NCI-H1694 (cell line): ENCODE data around the gene C2orf72.
"Not testable (repeated sequence)": the region's sequence is repeated elsewhere in the genome, so short reads cannot be mapped to it uniquely, and the experiment has no call there.

Source experiments
- DNase-seq: peaks from one replicate; lab custom pipeline; 2025; lab: John Stamatoyannopoulos, UW

The C2orf72 gene

DNA sequence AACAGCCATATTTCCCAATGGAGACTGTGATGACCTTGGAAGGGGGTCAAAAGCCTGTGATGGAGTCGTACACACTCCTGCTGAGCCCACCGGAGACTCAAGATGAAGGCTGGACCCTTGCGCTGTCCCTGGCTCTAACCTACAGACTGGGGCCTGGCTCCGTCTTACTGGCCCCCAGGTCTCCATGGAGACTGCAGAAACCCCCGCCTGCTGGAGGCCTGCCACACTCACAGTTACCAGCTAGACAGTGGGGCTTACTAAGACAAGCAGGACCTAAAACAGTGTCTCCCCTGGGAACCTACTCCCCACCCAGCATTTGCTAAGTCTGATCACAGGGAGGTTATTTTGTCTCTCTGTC, 9.6 kb downstream of the C2orf72 start:
- no peak for DNase-seq

DNA sequence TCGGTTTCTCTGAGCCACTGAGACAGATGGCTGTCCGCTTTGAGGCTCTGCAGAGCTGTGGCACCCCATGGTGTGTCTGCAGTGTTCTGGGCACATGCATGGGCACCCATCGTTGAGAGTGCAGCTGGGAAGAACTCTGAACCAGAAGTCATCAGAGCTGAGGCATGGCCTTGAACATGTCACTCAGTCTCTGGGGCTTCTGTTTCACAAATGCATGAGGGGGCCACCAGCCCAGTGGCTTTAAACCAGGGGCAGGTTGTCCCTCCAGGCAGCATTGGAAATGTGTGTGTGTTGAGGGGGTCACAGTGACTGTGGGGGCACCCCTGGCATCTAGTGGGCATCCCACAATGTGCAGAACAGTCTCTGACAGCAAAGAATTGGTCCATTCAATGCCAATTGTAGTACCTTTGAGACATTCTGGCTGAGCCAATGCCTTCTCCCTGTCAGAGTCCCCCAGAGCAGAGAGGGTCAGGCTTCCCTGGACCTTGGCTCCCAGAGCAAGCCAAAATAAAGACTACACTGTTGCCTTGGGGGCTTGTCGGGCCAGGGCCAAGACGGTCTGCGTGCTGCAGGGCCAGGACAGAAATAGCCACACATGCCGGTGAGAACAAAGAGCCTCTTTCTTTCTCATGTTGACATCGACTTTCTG, 10.1 kb downstream of the C2orf72 start:
- no peak for DNase-seq

DNA sequence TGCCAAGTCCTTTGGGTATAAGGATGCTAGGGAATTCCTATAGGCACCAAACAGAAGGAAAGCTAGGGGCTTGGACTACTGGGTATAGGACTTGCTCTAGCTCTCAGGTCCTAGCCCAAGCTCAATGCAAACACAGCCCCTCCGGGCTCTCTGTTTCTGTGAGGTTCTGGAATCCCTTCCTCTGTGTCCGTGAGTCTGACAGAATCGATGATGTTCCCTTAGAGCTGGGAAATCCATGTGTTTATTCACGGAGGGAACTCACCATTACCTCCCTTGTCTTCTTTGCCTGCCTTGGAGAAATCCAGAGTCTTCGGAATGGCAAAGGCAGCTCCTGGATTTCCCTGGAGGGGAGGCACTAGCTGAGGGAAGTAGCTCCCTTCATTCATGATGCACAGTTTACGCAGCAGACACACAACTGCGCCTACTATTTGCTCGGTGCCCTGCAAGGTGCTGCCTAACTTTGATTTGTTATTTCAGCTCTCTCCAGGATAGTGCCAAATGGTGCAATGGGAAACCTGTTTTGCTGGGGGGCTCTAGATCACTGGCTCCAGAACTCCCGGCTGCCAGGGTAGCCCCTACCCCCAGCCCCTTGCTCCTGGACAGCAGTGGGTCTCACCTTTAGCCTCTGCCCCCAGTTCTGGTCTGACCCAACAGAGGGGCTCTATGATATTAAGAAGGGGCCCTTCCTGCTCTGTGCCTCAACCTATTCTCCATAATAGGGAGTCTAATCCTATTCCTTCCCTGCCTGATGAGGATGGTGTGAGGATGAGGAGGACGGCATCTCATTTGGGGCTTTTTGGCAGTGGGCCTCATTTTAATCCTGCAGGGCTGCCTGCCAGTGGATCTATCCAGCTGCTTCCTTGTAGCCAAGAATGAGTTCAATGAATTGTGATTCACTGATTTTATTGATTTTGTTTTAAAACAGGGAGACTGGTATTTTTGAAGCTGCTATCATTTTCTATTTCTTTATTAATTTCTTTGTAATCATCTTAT, 10.9 kb downstream of the C2orf72 start:
- no peak for DNase-seq

DNA sequence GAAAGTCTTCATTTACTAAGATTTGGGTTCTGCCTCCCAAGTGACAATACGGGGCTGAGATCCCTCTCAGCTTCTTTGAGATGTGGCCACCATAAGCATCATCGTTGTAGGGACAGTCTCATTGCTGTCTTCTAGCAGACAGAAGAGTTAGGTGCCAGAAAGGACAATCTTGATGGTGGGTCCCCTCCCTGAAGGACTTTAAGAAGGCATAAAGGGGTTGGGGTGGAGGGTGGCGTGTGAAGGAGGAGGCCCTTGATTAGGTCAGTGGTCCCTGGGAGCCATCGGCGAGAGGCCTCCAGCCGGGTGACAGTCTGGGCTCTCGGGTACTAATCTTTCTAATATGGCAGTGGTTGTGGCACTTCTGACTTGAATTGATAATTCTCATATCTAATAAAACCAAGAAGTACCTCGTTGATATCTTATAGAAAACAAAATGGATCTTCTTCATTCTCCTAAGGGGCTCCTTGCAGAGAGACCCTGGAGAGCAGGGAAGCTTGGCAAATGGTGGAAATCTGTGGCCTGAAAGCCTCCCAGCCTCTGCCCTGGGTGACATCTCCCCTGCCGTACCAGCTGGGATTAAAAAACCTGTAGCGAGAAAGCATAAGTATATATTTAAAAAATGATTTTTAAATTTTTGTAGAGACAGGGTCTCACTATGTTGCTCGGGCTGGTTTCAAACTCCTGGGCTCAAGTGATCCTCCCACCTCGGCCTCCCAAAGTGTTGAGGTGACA, 12.1 kb downstream of the C2orf72 start:
- DNase-seq = no peak

DNA sequence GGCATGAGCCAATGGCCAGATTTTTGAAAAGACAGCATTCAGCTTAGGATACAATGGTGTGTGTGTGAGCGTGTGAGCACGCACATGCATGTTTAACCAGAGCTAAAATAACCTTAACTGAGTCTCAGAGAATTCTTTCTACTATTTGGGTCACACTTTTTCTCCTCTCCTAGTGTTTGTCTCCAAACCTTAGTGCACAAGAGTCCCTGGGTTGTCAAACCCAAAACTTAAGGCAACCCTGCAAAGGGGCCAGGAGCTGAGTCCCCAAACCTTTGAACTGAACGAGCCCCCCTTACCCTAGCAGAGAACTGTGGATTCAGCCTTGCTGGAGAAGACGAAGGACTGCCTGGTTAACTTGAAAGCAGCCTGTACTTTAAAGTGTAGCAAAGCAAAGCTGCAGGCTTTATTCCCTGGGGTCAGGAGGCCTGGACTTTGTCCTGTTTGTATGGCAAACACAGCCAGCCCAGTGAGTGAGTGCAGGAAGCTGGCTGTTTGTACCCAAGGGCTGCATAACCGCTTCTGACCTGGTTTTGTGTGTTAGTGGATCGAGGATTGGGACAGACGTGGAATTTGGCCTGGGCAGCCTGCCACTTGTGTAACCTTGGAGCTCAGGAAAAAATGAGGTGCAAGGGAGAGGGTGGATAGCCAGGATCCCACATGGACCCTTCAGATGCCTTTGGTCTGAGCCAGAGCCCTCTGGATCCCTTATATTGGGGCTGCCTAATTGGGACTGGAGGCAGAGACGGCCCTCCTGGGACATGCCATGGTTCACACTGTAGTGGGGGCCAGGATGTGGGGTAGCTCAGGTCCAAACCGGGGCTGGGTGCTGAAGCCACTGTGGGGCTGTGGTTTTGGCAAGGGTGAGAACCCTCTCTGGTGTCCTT, 12.9 kb downstream of the C2orf72 start:
- DNase-seq = no peak

DNA sequence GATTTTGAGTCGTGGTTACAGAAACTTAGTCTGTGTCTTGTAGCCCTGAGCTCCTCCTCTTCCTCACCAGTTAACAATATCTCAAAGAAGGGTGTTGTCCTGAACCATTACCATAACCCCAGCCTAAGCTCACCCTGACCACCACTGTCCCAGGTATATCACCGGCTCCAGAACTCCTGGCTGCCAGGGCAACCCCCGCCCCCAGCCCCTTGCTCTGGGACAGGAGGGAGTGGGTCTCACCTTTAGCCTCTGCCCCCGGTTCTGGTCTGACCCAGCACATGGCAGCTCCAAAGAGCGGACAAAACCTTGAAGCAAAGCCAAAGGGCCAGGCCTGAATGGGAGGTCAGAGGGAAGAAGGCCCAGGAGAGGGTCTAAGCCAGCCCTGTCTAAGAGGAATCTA, 13.8 kb downstream of the C2orf72 start:
- no peak for DNase-seq

DNA sequence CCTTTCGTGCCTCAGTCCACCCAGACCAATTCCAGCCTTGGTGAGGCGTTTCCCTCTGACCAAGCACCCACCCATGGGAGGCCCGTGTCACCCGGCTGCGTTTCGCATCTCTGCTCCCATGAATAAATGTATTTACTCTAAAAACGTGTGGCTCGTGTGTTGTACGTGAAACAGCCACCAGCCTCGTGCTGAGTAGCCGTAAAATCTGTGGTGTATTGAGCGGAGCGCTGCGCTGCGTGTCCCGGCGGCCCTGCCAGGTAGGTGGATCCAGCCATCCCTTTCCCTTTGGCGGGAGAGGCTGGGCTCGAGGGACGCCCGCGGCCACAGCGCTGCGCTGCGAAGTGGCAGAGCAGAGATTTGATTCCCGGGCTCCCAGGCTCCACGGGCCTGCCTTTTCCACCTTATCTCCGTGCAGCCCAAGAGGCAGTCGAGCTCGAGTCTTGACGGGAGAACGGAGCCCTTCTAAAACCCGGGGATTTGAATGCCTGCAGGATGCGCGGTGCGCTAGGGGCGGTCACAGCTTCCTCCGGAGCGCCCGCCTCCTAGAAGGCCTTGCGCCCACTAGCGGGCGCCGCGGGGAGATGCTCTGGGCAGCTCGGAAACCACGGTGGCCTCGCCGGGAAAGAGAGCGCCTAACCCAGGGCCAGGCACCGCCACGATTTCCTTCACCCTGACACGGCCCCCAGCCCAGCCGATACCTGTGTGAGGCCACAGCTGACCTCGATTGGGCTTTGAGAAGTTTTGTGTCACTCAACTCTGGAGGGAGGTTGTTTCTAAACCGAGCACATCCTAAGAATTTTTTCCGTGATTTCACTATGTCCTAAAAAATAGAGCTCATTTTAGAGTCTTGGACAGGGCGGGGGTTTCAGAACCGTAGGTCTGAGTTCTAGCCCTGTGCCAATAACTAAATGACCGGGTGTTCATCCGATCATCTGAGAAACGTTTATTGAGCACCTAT, 15.4 kb downstream of the C2orf72 start:
- DNase-seq = peak; percentile 76

DNA sequence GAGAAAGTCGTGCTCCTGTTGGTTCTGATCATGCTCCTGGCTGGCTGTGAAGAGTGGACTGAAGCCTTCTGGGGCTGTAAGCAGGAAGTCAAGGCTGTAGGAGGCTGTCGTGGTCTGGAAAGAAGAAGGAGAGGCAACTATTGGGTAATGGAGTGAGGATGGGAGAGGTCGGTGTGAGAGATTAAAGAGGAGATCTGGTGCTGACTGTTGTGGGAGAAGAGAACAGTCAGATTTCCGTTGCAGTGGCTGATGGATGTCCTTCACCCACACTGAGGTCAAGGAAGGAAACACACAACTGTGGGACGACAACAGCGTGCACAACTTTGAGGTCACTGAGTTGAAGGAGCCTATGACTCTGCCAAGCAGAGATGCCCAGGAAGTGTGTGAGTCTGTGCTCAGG, 16.5 kb downstream of the C2orf72 start:
- DNase-seq = no peak

DNA sequence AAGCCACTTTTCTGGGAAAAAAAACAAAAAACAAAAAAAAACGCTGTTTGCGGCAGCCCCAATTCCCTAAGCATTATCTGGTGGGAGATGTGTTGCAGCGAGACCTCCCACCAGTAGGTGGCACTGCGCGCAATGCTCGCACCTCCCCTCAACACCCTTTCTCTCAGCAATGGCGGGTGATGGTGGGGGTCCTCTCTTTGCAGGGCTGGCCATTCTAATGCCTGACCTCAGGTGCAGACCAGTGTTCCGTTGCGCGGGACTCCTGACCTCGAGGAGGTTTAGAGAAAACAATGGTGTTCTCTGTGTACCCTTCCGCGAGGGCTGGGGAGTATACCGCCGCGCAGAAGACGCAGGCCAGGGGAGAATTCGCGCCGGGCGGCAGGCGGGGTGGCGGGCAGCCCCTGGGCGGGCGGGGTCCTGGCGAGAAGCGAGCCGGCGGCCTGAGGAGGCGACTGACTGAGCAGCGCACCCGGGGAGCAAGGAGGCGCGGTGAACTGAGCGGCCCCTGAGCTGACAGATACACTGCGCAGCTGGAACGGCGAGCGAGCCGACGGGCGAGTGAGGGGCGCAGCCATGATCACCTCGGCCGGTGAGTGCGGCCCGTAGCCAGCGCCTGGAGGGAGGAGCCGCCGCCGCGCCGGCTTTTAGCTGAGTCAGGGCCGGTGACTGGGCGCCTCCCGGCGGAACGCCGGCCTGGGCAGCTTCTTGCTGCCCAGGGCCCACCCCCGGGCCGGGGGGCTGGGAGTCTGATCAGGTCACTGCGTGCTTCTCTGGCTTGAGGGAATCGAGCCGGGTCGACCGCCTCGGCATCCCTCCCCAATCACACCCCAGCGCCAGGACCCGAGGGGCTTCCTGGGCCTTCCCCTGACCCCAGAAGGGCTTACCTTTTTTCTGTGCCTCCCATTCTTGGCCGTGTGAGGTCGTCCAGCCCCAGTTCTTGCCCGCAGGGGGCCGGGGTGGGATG, 19.4 kb downstream of the C2orf72 start, which contains the start of gene PSMD1:
TSS of gene PSMD1 (plus strand) at position 415 of the 964 bp plus-strand sequence. CDS start at position 574, 159 bp downstream.
- peak; percentile 93 for DNase-seq

DNA sequence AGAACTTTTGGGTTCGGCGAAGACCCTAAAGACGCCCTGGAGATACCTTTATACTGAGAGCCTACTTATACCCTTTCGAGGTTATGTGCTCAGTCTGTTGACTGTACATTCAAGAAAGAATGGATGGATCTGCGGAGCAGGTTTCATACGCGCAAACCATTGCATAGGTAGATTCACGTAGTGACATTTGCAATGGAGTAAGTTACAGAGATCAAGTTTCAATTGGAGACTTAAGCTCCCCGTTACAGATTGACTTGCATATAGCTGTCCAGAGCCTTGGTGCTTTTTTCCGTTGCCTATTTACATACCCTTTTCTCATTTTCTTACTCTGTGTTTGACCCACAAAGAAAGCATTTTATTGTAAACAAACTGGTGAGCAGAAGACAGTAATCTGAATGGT, 20.3 kb downstream of the C2orf72 start:
- DNase-seq = no peak

DNA sequence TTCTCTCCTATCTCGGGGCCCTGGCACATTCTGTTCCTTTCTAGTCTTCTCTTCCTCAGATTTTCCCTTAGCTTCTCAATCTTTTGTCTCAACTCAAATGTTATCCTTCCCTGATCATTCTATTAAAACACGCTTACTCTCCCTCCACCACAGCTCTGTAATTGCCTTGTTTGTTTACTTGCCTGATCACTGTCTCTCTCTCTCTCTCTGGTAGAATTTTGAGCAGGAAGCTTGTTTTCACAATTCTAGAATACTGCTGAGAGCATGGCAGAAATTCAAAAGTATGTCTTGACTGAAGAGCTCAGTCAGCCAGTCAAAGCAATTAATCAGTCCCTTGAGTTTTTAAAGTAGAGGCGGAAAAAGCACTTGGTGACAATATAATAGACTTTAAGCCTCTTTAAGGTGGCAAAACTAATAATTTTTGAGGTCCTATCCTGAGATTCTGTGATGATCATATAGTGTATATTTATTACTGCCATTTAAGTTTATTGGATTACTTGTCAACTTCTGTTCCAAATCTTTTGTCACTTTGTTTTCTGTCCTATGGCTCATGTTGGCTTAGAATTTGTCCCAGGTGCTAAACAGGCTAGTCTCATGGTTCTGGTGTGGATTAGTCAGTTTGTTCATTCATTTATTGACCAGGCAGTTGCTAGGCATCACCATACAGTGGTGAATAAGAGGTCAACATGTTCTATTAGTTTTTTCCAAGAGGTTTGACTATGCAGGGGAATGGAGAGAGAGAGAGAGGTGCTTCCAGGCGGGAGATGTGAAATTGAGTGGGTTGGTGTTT, 21.6 kb downstream of the C2orf72 start:
- no peak for DNase-seq

DNA sequence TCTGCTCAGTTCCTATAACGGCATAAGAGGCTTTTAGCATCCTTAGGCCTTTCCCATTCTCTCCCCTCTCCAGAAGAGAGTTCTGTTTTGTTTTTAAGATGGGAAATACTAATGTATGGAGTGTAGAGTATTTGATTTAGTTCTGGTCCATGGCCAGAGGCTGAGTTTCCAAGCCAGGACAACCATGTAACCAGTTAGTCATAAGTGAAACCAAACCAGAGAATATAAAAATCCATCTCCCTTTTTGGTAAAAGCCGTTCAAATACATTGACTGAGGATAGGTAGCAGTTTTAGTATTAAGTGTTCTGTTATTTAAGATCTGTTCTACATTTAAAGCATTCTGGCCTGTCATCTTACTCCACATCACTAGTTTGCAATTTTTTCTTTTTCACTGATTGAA, 22.4 kb downstream of the C2orf72 start:
- no peak for DNase-seq

DNA sequence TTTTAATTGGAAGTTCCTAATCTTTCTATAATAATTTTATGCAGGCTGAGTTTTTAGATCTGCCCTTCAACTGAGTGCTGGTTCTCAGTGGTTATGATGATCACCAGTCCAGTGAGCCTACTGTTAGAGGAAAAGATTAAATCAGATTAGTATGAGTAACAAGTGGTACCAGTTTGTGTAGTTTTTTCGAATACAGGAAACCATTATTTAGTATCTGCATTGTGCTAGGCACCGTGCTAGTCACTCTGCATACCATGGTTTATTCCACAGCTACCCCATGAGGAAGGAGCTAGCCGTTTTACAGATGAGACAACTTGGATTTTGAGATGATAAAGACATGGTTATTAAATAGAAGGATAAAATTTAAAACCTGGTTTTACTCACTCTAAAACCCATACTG, 25.5 kb downstream of the C2orf72 start:
- no peak for DNase-seq

DNA sequence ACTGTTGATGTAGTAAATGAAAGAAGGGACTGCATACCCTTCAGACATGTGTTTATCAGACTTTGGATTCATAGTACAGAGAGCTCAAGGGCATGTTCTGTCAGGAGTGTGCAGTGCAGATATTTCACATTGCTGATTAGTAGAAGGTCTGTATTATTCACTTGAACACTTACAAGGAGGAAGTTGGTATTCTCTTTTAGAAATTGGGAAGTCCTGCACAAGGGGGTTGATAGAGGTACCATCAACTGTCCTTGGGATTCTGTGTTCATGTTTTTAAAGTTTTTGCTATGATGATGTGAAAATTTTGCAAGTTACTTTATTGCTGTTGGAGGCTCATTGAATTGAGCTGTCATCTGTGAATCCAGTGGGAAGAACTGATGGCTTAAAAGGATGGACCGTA, 26.0 kb downstream of the C2orf72 start:
- DNase-seq = no peak

DNA sequence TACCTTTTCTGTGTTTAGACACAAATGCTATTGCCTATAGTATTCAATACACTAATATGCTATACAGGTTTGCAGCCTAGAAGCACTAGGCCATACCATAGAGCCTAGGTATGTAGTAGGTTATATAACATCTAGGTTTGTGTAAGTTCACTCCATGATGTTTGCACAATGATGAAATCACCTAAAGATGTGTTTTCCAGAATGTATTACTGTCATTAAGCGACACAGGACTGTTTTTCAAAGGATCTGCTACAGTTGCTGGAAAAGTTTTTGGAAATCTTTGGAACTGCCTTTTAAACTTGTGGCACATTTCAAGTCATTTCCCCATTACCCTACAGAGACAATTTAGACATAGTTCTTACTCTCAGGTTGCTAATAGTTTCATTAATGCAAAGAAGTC, 28.6 kb downstream of the C2orf72 start:
- DNase-seq = no peak

DNA sequence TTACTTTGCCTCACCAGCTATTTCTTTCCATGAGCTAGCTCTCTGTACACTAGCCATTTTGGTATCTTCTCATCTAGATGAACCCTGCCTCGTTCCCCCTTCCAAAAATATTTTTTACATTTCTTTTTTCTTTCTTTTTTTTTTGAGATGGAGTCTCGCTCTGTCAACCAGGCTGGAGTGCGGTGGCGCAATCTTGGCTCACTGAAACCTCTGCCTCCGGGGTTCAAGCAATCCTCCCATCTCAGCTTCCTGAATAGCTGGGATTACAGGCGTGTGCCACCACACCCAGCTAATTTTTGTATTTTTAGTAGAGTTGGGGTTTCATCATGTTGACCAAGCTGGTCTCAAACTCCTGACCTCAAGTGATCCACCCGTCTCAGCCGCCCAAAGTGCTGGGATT, 30.2 kb downstream of the C2orf72 start:
- not testable (repeated sequence) for DNase-seq

DNA sequence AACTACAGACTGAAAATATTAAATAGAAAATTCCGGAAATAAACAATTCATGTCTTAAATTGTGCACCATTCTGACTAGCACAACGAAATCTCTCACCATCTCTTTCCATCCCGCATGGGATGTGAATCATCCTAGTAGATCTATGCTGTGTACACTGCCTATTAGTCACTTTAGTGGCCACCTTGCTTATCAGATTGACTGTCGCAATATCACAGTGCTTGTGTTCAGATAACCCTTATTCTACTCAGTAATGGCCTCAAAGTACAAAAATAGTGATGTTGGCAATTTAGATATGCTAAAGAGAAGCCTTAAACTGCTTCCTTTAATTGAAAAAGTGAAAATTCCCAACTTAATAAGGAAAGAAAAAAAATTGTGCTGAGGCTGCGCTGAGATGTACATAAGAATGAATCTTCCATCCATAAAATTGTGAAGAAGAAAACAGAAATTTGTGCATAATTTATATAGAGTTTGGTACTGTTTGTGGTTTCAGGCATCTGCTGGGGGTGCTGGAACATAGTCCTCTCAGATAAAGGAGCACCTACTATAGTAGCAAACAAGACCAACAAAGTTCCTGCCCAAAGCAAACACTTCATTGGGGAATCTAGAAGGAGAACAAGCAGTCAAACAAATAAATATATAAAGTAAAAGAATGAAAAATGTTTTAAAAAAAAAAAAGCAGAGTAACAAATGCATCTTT, 31.4 kb downstream of the C2orf72 start:
- DNase-seq = no peak
